ENCODE data around the gene ZNF469. TPM values are rescaled to one million over a fixed set of nuclear protein-coding genes. Genes with fewer than 3 reads are reported as not detected.

The ZNF469 gene
- total and polyA plus RNA-seq, 2 of the 13 experiments (the other 11 are each of a cell fraction or from before 2014, with no cell fraction given) = not detected

GRCh38 chr16:88395669-88396584 lies 13.2 kb downstream of the ZNF469 start (continued):
- peak; percentile 48 for TF ChIP-seq ARID5B (CRISPR knock-in tag; IDR thresholded peaks at IDR 0.05)
- no peak for TF ChIP-seq RFXAP (CRISPR knock-in tag; IDR thresholded peaks at IDR 0.05; ENCODE audit: borderline replicate concordance)
- no peak for TF ChIP-seq ZBTB8A (CRISPR knock-in tag; IDR thresholded peaks at IDR 0.05; ENCODE audit: borderline replicate concordance, low read depth)
- peak in 1 of 2 experiments; percentile 30; a peak in 1 of 4 replicates for TF ChIP-seq EP300 (IDR thresholded peaks at IDR 0.05; ENCODE audit: low read depth in 2 of 2, low read length in 2 of 2)
- TF ChIP-seq EP300 (CRISPR knock-in tag; IDR thresholded peaks at IDR 0.05; ENCODE audit: borderline replicate concordance) = no peak
- no peak for TF ChIP-seq BCLAF1 (IDR thresholded peaks at IDR 0.05)
- no peak for TF ChIP-seq ZNF441 (CRISPR knock-in tag; IDR thresholded peaks at IDR 0.05; ENCODE audit: borderline replicate concordance)
- no peak for TF ChIP-seq ZNF329 (CRISPR knock-in tag; IDR thresholded peaks at IDR 0.05; ENCODE audit: low read depth)
- no peak for TF ChIP-seq SNAPC2 (CRISPR knock-in tag; IDR thresholded peaks at IDR 0.05)
- TF ChIP-seq MXD1 (CRISPR knock-in tag; IDR thresholded peaks at IDR 0.05) = peak; percentile 45; the same call in 1 of the 2 replicates
- TF ChIP-seq YEATS2 (CRISPR knock-in tag; IDR thresholded peaks at IDR 0.05; ENCODE audit: borderline replicate concordance) = no peak
- TF ChIP-seq MED1 (CRISPR knock-in tag; IDR thresholded peaks at IDR 0.05) = peak; percentile 55; the same call in 1 of the 2 replicates
- TF ChIP-seq ZNF33B (CRISPR knock-in tag; IDR thresholded peaks at IDR 0.05) = no peak
- TF ChIP-seq GRHL1 (CRISPR knock-in tag; conservative IDR thresholded peaks at IDR 0.05) = no peak
- peak; percentile 40; the same call in 1 of the 2 replicates for TF ChIP-seq ZGPAT (CRISPR knock-in tag; IDR thresholded peaks at IDR 0.05)
- TF ChIP-seq ZZZ3 (CRISPR knock-in tag; IDR thresholded peaks at IDR 0.05; ENCODE audit: borderline replicate concordance) = no peak
- no peak for TF ChIP-seq SMAD9 (CRISPR knock-in tag; IDR thresholded peaks at IDR 0.05)
- TF ChIP-seq ZBTB1 (CRISPR knock-in tag; IDR thresholded peaks at IDR 0.05; ENCODE audit: borderline replicate concordance) = no peak
